Muscle layer of duodenum (tissue), 2 donors: ENCODE results near the gene ABI3.
"Not testable (repeated sequence)": the region's sequence is repeated elsewhere in the genome, so short reads cannot be mapped to it uniquely, and the experiment has no call there.

ENCODE experiments used
- H3K27ac ChIP-seq: one replicate; pipeline ENCODE4 v1.7.0; 2013; ENCODE audit warnings: mild to moderate bottlenecking, low read length
- H3K27me3 ChIP-seq: one replicate; pipeline ENCODE4 v1.7.0; 2013; ENCODE audit warnings: low read depth, mild to moderate bottlenecking, control low read depth, low read length
- H3K36me3 ChIP-seq, 2 donors: one replicate each; pipeline ENCODE4 v1.7.0; 2013; ENCODE audit warnings: low read length in 2 of 2, control low read depth in 1 of 2, mild to moderate bottlenecking in 1 of 2; ENCODE audit not compliant: insufficient read depth in 2 of 2, control insufficient read depth in 1 of 2
- H3K4me1 ChIP-seq, 2 donors: one replicate each; pipeline ENCODE4 v1.7.0; 2013; ENCODE audit warnings: low read length in 2 of 2, mild to moderate bottlenecking in 2 of 2, control low read depth in 1 of 2, moderate library complexity in 1 of 2; ENCODE audit not compliant: insufficient read depth in 2 of 2, control insufficient read depth in 1 of 2
- H3K4me3 ChIP-seq, 2 donors: one replicate each; pipeline ENCODE4 v1.7.0; 2013; ENCODE audit warnings: low read length in 2 of 2, low read depth in 1 of 2, mild to moderate bottlenecking in 1 of 2
- H3K9me3 ChIP-seq, 2 donors: one replicate each; pipeline ENCODE4 v1.7.0; 2013; ENCODE audit warnings: low read length in 2 of 2, control low read depth in 1 of 2, mild to moderate bottlenecking in 1 of 2; ENCODE audit not compliant: control insufficient read depth in 1 of 2
- donor health status: healthy.

ABI3 gene

DNA sequence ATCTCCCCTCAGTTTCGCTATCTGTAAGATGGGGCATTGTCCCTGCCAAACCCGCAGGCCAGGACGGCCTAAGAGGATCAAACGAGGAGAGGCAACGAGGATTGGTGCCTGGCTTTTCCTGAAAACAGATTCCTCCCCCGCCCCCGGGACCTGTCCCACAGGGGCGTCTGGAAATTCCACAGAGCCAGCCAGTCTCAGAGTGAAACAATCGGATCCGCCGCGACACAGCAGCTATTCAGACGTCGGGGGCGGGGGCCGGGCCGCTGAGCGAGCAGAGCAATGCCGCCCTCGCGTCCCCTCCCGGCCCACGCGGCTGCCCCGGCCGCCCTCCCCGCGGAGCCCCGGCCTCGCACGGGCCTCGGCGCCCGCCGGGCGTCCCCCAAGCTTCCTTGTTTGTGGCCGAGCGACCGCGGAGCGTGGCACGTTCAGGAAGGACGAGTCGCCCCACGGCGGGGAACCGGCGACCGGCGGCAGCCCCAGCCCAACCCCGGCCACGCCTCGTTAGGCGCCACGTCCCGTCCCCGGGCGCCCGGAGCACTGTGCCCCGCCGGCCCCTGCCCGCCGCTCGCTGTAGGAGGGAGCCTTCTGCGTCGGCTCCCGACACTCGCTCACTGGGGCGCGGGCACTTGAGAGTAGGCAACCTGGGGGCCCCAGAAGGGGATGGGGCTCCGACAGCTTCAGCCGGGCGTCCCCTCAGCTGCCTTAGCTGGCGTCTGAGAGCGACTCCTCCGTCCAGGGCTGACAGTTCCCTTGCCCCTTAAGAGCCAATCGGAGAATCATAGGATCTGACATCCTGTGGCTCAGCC is 49.7 kb downstream of the ABI3 start:
- Histone ChIP-seq H3K36me3 (no peaks in the 10 kb centered on the region), H3K27ac (no peak overlapping the region), H3K4me1 (peaks cover 0 to 4% of the 10 kb centered on the region in 2 donors), H3K27me3 (no peaks in the 10 kb centered on the region), H3K4me3 (peak overlapping the region; percentile 70 to 74), H3K9me3 (no peaks in the 10 kb centered on the region)

GRCh38 chr17:49260817-49261291 is 50.3 kb downstream of the ABI3 start:
- Histone ChIP-seq H3K27ac (no peak overlapping the region), H3K4me1 (peaks cover 0 to 4% of the 10 kb centered on the region in 2 donors), H3K4me3 (peak overlapping the region; percentile 70 to 74), H3K36me3 (no peaks in the 10 kb centered on the region), H3K27me3 (no peaks in the 10 kb centered on the region), H3K9me3 (no peaks in the 10 kb centered on the region)

DNA sequence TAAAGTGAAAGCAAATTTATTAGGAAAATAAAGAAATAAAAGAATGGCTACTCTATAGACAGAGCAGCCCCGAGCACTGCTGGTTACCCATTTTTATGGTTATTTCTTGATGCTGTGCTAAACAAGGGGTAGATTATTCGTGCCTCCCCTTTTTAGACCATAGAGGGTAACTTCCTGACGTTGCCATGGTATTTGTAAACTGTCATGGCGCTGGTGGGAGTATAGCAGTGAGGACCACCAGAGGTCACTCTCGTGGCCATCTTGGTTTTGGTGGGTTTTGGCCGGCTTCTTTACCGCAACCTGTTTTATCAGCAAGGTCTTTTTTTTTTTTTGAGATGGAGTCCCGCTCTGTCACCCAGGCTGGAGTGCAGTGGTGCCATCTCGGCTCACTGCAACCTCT is 51.0 kb downstream of the ABI3 start:
- not testable (repeated sequence) for H3K27ac ChIP-seq, H3K36me3 ChIP-seq, H3K4me1 ChIP-seq, H3K27me3 ChIP-seq, H3K4me3 ChIP-seq, H3K9me3 ChIP-seq

DNA sequence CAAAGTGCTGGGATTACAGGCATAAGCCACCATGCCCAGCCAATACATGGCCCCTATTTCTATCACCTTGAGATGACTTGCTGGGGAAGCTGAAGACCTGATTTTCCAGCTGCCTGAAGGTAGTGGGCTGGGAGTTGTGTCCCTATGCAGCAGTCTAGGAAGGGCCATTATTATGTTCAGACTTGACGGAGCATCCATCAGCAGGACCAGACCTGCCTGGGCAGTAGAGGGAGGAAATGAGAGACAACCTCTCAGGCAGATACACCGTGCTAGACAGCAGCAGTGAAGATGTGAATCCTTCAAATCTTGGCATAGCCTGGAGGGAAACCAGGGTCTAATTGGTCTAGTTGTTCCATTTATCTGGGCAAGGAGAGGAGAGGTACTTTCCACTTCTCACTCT is 55.7 kb downstream of the ABI3 start:
- no peaks in the 10 kb centered on the region for H3K9me3 ChIP-seq
- H3K27me3 ChIP-seq: no peaks in the 10 kb centered on the region
- H3K36me3 ChIP-seq: no peaks in the 10 kb centered on the region
- no peak overlapping the region for H3K4me3 ChIP-seq
- H3K27ac ChIP-seq: no peak overlapping the region
- no peaks in the 10 kb centered on the region for H3K4me1 ChIP-seq

- no peaks in the 10 kb centered on the region for H3K27me3 ChIP-seq
- no peaks in the 10 kb centered on the region for H3K4me1 ChIP-seq
- no peaks in the 10 kb centered on the region for H3K36me3 ChIP-seq
- H3K9me3 ChIP-seq: no peaks in the 10 kb centered on the region
- H3K4me3 ChIP-seq: no peak overlapping the region
- H3K27ac ChIP-seq: no peak overlapping the region
Observed at GRCh38 chr17:49267912-49268311, 57.4 kb downstream of the ABI3 start.

GRCh38 chr17:49269356-49269755 is 58.8 kb downstream of the ABI3 start:
- Histone ChIP-seq H3K27ac (no peak overlapping the region), H3K27me3 (no peaks in the 10 kb centered on the region), H3K4me1 (no peaks in the 10 kb centered on the region), H3K4me3 (no peak overlapping the region), H3K36me3 (no peaks in the 10 kb centered on the region), H3K9me3 (no peaks in the 10 kb centered on the region)
